WTC11 (cell line): ENCODE measurements around the gene LCA5L. TPM values are rescaled to one million over a fixed set of nuclear protein-coding genes. Genes with fewer than 3 reads are reported as not detected.

ENCODE experiments used
- ATAC-seq: fragments of 200-7000 bp; cut with Tn5 transposase; 2 replicates; pipeline ENCODE4 v1.10.0; 2021; ENCODE audit warnings: mild to moderate bottlenecking, moderate library complexity
- CTCF ChIA-PET: fragments of 300-600 bp; sonication (Branson Sonifier 250); formaldehyde crosslinking; loops from one replicate; lab custom pipeline; 2021; ENCODE audit warnings: antibody characterized with exemption; lab: Charles Lee
- POLR2A ChIA-PET: fragments of 350-600 bp; sonication (Branson Sonifier 250); formaldehyde crosslinking; loops from one replicate; lab custom pipeline; 2021; ENCODE audit warnings: antibody characterized with exemption; lab: Charles Lee
- DNase-seq: peaks from one replicate; pipeline ENCODE4 v3.0.0; 2021; ENCODE audit warnings: low spot score
- H3K27ac Mint-ChIP-seq: 2 replicates; pipeline ENCODE4 v1.8.0; 2021; ENCODE audit warnings: mixed read lengths
- H3K27me3 Mint-ChIP-seq: 2 replicates; pipeline ENCODE4 v1.8.0; 2021; ENCODE audit warnings: low read depth, mild to moderate bottlenecking, moderate library complexity, mixed read lengths
- H3K36me3 Mint-ChIP-seq: 2 replicates; pipeline ENCODE4 v1.8.0; 2021; ENCODE audit warnings: mixed read lengths
- H3K4me1 Mint-ChIP-seq: 2 replicates; pipeline ENCODE4 v1.8.0; 2022; ENCODE audit warnings: mixed read lengths
- H3K4me3 Mint-ChIP-seq: 2 replicates; pipeline ENCODE4 v1.8.0; 2021; ENCODE audit warnings: mild to moderate bottlenecking, moderate library complexity, mixed read lengths
- H3K9me3 Mint-ChIP-seq: 2 replicates; pipeline ENCODE4 v1.8.0; 2021; ENCODE audit warnings: mixed read lengths
- CREB1 ChIP-seq: sonication (generic); formaldehyde crosslinking; IDR thresholded peaks from 2 replicates; pipeline ENCODE4 v1.8.0; 2023; ENCODE audit warnings: mild to moderate bottlenecking, missing genetic modification reagents
- ERG ChIP-seq: fragments of 250-450 bp; sonication (Bioruptor Pico); IDR thresholded peaks from 2 replicates; pipeline ENCODE4 v1.8.0; 2021; ENCODE audit warnings: mild to moderate bottlenecking
- ETV6 ChIP-seq: sonication (generic); formaldehyde crosslinking; IDR thresholded peaks from 2 replicates; pipeline ENCODE4 v1.8.1; 2022; ENCODE audit warnings: mild to moderate bottlenecking, missing genetic modification reagents
- GABPB1 ChIP-seq: sonication (generic); formaldehyde crosslinking; IDR thresholded peaks from 2 replicates; pipeline ENCODE4 v1.8.1; 2023; ENCODE audit warnings: mild to moderate bottlenecking, missing genetic modification reagents
- GRHL2 ChIP-seq: fragments of 250-450 bp; sonication (Bioruptor Pico); IDR thresholded peaks from 2 replicates; pipeline ENCODE4 v1.8.0; 2022; ENCODE audit warnings: mild to moderate bottlenecking, moderate library complexity; ENCODE audit not compliant: insufficient replicate concordance, severe bottlenecking
- GTF2I ChIP-seq: fragments of 250-450 bp; sonication (Bioruptor Pico); conservative IDR thresholded peaks from 2 replicates; pipeline ENCODE4 v1.4.0; 2021; ENCODE audit warnings: mild to moderate bottlenecking
- HMGA2 ChIP-seq: fragments of 250-450 bp; sonication (Bioruptor Pico); IDR thresholded peaks from 2 replicates; pipeline ENCODE4 v1.4.0; 2021; ENCODE audit warnings: mild to moderate bottlenecking, moderate library complexity
- KAT7 ChIP-seq: sonication (generic); formaldehyde crosslinking; IDR thresholded peaks from 2 replicates; pipeline ENCODE4 v1.8.1; 2023; ENCODE audit warnings: missing genetic modification reagents, mild to moderate bottlenecking, borderline replicate concordance
- MXD4 ChIP-seq: fragments of 250-450 bp; sonication (Bioruptor Pico); IDR thresholded peaks from 2 replicates; pipeline ENCODE4 v1.8.0; 2021; ENCODE audit warnings: mild to moderate bottlenecking, moderate library complexity, borderline replicate concordance
- MYBL2 ChIP-seq: sonication (generic); formaldehyde crosslinking; IDR thresholded peaks from 2 replicates; pipeline ENCODE4 v1.8.1; 2023; ENCODE audit warnings: mild to moderate bottlenecking, moderate library complexity, missing genetic modification reagents
- NFATC4 ChIP-seq: fragments of 250-450 bp; sonication (Bioruptor Pico); IDR thresholded peaks from 2 replicates; pipeline ENCODE4 v1.9.0; 2021; ENCODE audit warnings: mild to moderate bottlenecking
- NR2C2 ChIP-seq: sonication (generic); formaldehyde crosslinking; IDR thresholded peaks from 2 replicates; pipeline ENCODE4 v1.8.0; 2022; ENCODE audit warnings: mild to moderate bottlenecking, missing genetic modification reagents
- RELA ChIP-seq: sonication (generic); formaldehyde crosslinking; IDR thresholded peaks from 2 replicates; pipeline ENCODE4 v1.8.1; 2022; ENCODE audit warnings: missing genetic modification reagents, mild to moderate bottlenecking, borderline replicate concordance
- SMAD4 ChIP-seq: sonication (generic); formaldehyde crosslinking; IDR thresholded peaks from 2 replicates; pipeline ENCODE4 v1.8.0; 2022; ENCODE audit warnings: mild to moderate bottlenecking, missing genetic modification reagents
- SOX15 ChIP-seq: fragments of 250-450 bp; sonication (Bioruptor Pico); IDR thresholded peaks from 2 replicates; pipeline ENCODE4 v1.9.0; 2021; ENCODE audit warnings: mild to moderate bottlenecking
- ZMAT4 ChIP-seq: fragments of 250-450 bp; sonication (Bioruptor Pico); IDR thresholded peaks from 2 replicates; pipeline ENCODE4 v1.9.0; 2021; ENCODE audit warnings: mild to moderate bottlenecking
- ZNF121 ChIP-seq: sonication (generic); formaldehyde crosslinking; IDR thresholded peaks from 2 replicates; pipeline ENCODE4 v1.8.0; 2023; ENCODE audit warnings: missing genetic modification reagents
- ZNF232 ChIP-seq: sonication (generic); formaldehyde crosslinking; IDR thresholded peaks from 2 replicates; pipeline ENCODE4 v1.8.0; 2022; ENCODE audit warnings: mild to moderate bottlenecking, missing genetic modification reagents
- ZNF416 ChIP-seq: fragments of 250-450 bp; sonication (Bioruptor Pico); IDR thresholded peaks from 2 replicates; pipeline ENCODE4 v1.9.0; 2021; ENCODE audit warnings: mild to moderate bottlenecking, inconsistent platforms
- ZNF671 ChIP-seq: fragments of 250-450 bp; sonication (Bioruptor Pico); IDR thresholded peaks from 2 replicates; pipeline ENCODE4 v1.8.0; 2021; ENCODE audit warnings: mild to moderate bottlenecking
- ZSCAN18 ChIP-seq: fragments of 250-450 bp; sonication (Bioruptor Pico); IDR thresholded peaks from 2 replicates; pipeline ENCODE4 v2.1.2; 2022; ENCODE audit warnings: mild to moderate bottlenecking, moderate library complexity
- total RNA-seq: library from RNA; stranded (reverse); gene quantifications from 3 replicates; pipeline ENCODE4 v1.2.3, GENCODE V29; 2021
- TF ChIP-seq, protein P1 (sequence below): sonication (generic); formaldehyde crosslinking; IDR thresholded peaks from 2 replicates; pipeline ENCODE4 v1.8.1; 2023; ENCODE audit warnings: mild to moderate bottlenecking, moderate library complexity, missing genetic modification reagents
- TF ChIP-seq, protein P2 (sequence below): fragments of 250-450 bp; sonication (Bioruptor Pico); conservative IDR thresholded peaks from 2 replicates; pipeline ENCODE4 v1.9.0; 2021; ENCODE audit warnings: mild to moderate bottlenecking
- TF ChIP-seq, protein P3 (sequence below): sonication (generic); formaldehyde crosslinking; IDR thresholded peaks from 2 replicates; pipeline ENCODE4 v1.8.1; 2023; ENCODE audit warnings: mild to moderate bottlenecking, missing genetic modification reagents, borderline replicate concordance
- TF ChIP-seq, protein P4 (sequence below): sonication (generic); formaldehyde crosslinking; IDR thresholded peaks from 2 replicates; pipeline ENCODE4 v1.8.1; 2022; ENCODE audit warnings: mild to moderate bottlenecking, moderate library complexity, missing genetic modification reagents

LCA5L gene
- total RNA-seq, 1 experiment from 2014 or later = 1.0 TPM

GRCh38 chr21:39489380-39489924 is 43.9 kb upstream of the LCA5L start:
- Mint-ChIP-seq H3K4me1 (no peaks in the 10 kb centered on the region), H3K4me3 (no peak overlapping the region), H3K36me3 (peaks cover 8% of the 10 kb centered on the region), H3K27ac (no peak overlapping the region), H3K27me3 (no peaks in the 10 kb centered on the region), H3K9me3 (peaks cover 24% of the 10 kb centered on the region)
- DNase-seq (no peak), ATAC-seq (no peak)
- ChIA-PET POLR2A (no interaction called here), CTCF (no interaction called here)
- TF ChIP-seq ZNF232 (no peak), GABPB1 (no peak), GTF2I (CRISPR knock-in tag) (no peak), SMAD4 (CRISPR knock-in tag) (no peak), ETV6 (CRISPR knock-in tag) (no peak), GRHL2 (CRISPR knock-in tag) (no peak)

DNA sequence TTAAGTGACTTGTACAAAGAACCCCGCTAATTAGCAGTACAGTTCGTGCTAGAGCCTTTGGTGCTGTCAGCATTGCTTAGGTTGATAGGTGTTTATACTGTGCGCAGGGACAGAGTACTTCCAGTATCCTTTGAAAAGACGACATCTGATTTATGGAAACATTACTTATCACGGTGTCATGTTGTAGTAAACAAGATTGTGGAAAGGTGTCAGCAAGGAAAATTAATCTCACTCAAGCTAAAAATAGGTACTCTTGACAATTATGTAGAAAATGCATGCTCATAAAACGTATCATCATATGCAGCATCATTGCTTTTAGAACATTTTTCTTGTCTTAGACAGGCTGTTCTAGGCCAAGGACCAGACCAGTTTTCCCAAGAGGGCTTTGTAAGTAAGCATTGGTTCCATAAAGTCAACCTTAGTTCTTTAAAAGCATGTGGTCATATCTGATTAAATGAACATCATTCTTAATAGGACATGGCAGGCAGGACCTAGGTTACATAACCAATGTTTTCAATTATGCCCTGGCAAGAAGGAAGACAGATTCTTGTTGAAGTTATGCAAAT is 39.2 kb upstream of the LCA5L start:
- Mint-ChIP-seq H3K36me3 (no peaks in the 10 kb centered on the region), H3K27me3 (no peaks in the 10 kb centered on the region), H3K9me3 (peaks cover 3% of the 10 kb centered on the region; the same call in 1 of the 2 replicates), H3K4me3 (no peak overlapping the region), H3K27ac (no peak overlapping the region), H3K4me1 (no peaks in the 10 kb centered on the region)
- DNase-seq (no peak), ATAC-seq (no peak)
- POLR2A ChIA-PET = no interaction called here
- CTCF ChIA-PET = no interaction called here
- TF ChIP-seq HMGA2 (no peak), ZNF121 (CRISPR knock-in tag) (no peak), CREB1 (no peak), MXD4 (CRISPR knock-in tag) (no peak), KAT7 (no peak), ZMAT4 (CRISPR knock-in tag) (no peak), ERG (CRISPR knock-in tag) (no peak), ZNF671 (CRISPR knock-in tag) (no peak), ZSCAN18 (CRISPR knock-in tag) (no peak), MYBL2 (CRISPR knock-in tag) (no peak), NFATC4 (no peak), RELA (no peak), ZNF416 (no peak), SOX15 (no peak), NR2C2 (CRISPR knock-in tag) (no peak)
- TF ChIP-seq, protein P1, sequence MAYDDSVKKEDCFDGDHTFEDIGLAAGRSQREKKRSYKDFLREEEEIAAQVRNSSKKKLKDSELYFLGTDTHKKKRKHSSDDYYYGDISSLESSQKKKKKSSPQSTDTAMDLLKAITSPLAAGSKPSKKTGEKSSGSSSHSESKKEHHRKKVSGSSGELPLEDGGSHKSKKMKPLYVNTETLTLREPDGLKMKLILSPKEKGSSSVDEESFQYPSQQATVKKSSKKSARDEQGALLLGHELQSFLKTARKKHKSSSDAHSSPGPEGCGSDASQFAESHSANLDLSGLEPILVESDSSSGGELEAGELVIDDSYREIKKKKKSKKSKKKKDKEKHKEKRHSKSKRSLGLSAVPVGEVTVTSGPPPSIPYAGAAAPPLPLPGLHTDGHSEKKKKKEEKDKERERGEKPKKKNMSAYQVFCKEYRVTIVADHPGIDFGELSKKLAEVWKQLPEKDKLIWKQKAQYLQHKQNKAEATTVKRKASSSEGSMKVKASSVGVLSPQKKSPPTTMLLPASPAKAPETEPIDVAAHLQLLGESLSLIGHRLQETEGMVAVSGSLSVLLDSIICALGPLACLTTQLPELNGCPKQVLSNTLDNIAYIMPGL (CRISPR knock-in tag) = no peak
- TF ChIP-seq, protein P2, sequence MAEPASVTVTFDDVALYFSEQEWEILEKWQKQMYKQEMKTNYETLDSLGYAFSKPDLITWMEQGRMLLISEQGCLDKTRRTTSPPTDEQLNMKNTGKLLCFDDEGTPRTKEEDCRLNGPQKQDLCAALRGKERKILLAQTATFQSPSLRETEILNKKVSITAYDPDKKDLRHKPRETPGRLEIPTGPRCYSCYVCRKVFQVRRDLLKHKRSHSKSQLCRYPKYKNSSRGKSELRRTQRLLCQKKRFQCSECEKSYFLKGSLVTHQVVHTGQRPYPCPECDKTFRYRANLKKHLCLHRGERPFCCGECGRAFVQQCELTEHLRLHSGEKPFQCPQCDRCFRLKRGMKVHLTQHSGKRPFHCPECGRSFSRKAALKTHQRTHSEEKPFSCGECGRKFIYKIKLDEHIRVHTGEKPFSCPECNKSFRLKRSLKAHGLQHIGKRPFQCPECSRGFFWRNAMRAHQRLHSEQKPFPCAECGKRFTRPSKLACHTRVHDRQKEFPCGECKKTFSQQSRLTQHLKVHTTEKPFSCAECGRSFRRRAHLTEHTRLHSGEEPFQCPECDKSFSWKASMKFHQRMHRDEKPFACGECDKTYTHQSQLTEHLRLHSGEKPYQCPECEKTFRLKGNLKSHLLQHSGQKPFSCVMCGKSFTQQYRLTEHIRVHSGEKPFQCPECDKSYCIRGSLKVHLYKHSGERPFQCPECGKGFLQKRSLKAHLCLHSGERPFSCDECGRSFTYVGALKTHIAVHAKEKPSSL (CRISPR knock-in tag) = no peak
- TF ChIP-seq, protein P3, sequence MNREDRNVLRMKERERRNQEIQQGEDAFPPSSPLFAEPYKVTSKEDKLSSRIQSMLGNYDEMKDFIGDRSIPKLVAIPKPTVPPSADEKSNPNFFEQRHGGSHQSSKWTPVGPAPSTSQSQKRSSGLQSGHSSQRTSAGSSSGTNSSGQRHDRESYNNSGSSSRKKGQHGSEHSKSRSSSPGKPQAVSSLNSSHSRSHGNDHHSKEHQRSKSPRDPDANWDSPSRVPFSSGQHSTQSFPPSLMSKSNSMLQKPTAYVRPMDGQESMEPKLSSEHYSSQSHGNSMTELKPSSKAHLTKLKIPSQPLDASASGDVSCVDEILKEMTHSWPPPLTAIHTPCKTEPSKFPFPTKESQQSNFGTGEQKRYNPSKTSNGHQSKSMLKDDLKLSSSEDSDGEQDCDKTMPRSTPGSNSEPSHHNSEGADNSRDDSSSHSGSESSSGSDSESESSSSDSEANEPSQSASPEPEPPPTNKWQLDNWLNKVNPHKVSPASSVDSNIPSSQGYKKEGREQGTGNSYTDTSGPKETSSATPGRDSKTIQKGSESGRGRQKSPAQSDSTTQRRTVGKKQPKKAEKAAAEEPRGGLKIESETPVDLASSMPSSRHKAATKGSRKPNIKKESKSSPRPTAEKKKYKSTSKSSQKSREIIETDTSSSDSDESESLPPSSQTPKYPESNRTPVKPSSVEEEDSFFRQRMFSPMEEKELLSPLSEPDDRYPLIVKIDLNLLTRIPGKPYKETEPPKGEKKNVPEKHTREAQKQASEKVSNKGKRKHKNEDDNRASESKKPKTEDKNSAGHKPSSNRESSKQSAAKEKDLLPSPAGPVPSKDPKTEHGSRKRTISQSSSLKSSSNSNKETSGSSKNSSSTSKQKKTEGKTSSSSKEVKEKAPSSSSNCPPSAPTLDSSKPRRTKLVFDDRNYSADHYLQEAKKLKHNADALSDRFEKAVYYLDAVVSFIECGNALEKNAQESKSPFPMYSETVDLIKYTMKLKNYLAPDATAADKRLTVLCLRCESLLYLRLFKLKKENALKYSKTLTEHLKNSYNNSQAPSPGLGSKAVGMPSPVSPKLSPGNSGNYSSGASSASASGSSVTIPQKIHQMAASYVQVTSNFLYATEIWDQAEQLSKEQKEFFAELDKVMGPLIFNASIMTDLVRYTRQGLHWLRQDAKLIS (CRISPR knock-in tag) = no peak
- TF ChIP-seq, protein P4, sequence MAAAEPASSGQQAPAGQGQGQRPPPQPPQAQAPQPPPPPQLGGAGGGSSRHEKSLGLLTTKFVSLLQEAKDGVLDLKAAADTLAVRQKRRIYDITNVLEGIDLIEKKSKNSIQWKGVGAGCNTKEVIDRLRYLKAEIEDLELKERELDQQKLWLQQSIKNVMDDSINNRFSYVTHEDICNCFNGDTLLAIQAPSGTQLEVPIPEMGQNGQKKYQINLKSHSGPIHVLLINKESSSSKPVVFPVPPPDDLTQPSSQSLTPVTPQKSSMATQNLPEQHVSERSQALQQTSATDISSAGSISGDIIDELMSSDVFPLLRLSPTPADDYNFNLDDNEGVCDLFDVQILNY (CRISPR knock-in tag) = no peak
